PC-3 (cell line): ENCODE results near the gene PREX1. TPM values are rescaled to one million over a fixed set of nuclear protein-coding genes. Genes with fewer than 3 reads are reported as not detected.

Experiments
- ATAC-seq: fragments of 200-7000 bp; cut with Tn5 transposase; 2 replicates; pipeline ENCODE4 v1.9.1; 2020; ENCODE audit warnings: mild to moderate bottlenecking, moderate library complexity
- BruUV-seq: library from RNA; stranded (reverse); fragments of 400-500 nt; replicated peaks from 2 replicates; lab custom pipeline; 2021; lab: Mats Ljungman, UMichigan
- CTCF ChIA-PET: fragments of 300-600 bp; sonication (Branson Sonifier 250); formaldehyde crosslinking; loops from one replicate; lab custom pipeline; 2022; ENCODE audit warnings: antibody characterized with exemption; lab: Charles Lee
- POLR2A ChIA-PET: fragments of 300-600 bp; sonication (Branson Sonifier 250); formaldehyde crosslinking; loops from one replicate; lab custom pipeline; 2022; ENCODE audit warnings: antibody characterized with exemption; ENCODE audit not compliant: unreplicated experiment; lab: Charles Lee
- DNase-seq: peaks from one replicate; pipeline ENCODE4 v3.0.0-alpha.2; 2015
- H2AFZ ChIP-seq: fragments of 300-600 bp; sonication (generic); 2 replicates; pipeline ENCODE4 v1.6.0; 2016; ENCODE audit warnings: antibody characterized with exemption, low read length
- H3F3A ChIP-seq: fragments of 300-600 bp; sonication (generic); one replicate; pipeline ENCODE4 v1.6.0; 2017; ENCODE audit warnings: antibody characterized with exemption, low read length, control low read depth, mild to moderate bottlenecking; ENCODE audit not compliant: unreplicated experiment
- H3K27ac ChIP-seq: fragments of 300-600 bp; sonication (generic); 2 replicates; pipeline ENCODE4 v1.5.1; 2016; ENCODE audit warnings: mild to moderate bottlenecking, low read length
- H3K27me3 ChIP-seq: fragments of 300-600 bp; sonication (generic); 2 replicates; pipeline ENCODE4 v1.6.1; 2016; ENCODE audit warnings: low read length, mixed read lengths
- H3K36me3 ChIP-seq: fragments of 300-600 bp; sonication (generic); 2 replicates; pipeline ENCODE4 v1.6.1; 2016; ENCODE audit warnings: low read depth, mixed run types, low read length, mixed read lengths
- H3K4me1 ChIP-seq: fragments of 300-600 bp; sonication (generic); 2 replicates; pipeline ENCODE4 v1.5.1; 2016; ENCODE audit warnings: low read length; ENCODE audit not compliant: insufficient read depth
- H3K4me2 ChIP-seq: fragments of 300-600 bp; sonication (generic); 2 replicates; pipeline ENCODE4 v1.6.0; 2016; ENCODE audit warnings: low read length
- H3K4me3 ChIP-seq: fragments of 300-600 bp; sonication (generic); 2 replicates; pipeline ENCODE4 v1.5.1; 2016; ENCODE audit warnings: mild to moderate bottlenecking, low read length, mixed read lengths
- H3K79me2 ChIP-seq: fragments of 300-600 bp; sonication (generic); 2 replicates; pipeline ENCODE4 v1.6.1; 2017; ENCODE audit warnings: low read length, mixed read lengths
- H3K9ac ChIP-seq: fragments of 300-600 bp; sonication (generic); 2 replicates; pipeline ENCODE4 v1.6.0; 2016; ENCODE audit warnings: mild to moderate bottlenecking, low read length
- H3K9me2 ChIP-seq: fragments of 300-600 bp; sonication (generic); replicated peaks from 2 replicates; pipeline ENCODE4 v1.6.1; 2016; ENCODE audit warnings: mixed run types, low read length, mixed read lengths
- H3K9me3 ChIP-seq: fragments of 300-600 bp; sonication (generic); 2 replicates; pipeline ENCODE4 v1.6.1; 2016; ENCODE audit warnings: low read length, mixed read lengths
- H4K20me1 ChIP-seq: fragments of 300-600 bp; sonication (generic); 2 replicates; pipeline ENCODE4 v1.6.1; 2016; ENCODE audit warnings: low read length, mixed read lengths
- EZH2 ChIP-seq: fragments of 300-600 bp; sonication (generic); IDR thresholded peaks from one replicate; pipeline ENCODE4 v1.6.1; 2017; ENCODE audit warnings: antibody characterized with exemption, mild to moderate bottlenecking, low read length; ENCODE audit not compliant: unreplicated experiment
- EZH2phosphoT487 ChIP-seq: fragments of 300-600 bp; sonication (generic); IDR thresholded peaks from 2 replicates; pipeline ENCODE4 v1.6.1; 2018; ENCODE audit warnings: mild to moderate bottlenecking, antibody characterized with exemption, low read length, borderline replicate concordance
- intact Hi-C: fragments of 100-400 bp; cut with micrococcal nuclease; formaldehyde crosslinking; loops from 2 replicates; pipeline ENCODE4 v1.9.0; 2023
- total RNA-seq: library from RNA; depleted of rRNA; stranded (reverse); fragments of >200 nt; gene quantifications from 2 replicates; pipeline ENCODE4 v1.2.3, GENCODE V29; 2014
- TF ChIP-seq, protein P1 (sequence below): fragments of 300-600 bp; sonication (generic); conservative IDR thresholded peaks from 2 replicates; pipeline ENCODE4 v1.5.1; 2017; ENCODE audit warnings: antibody characterized with exemption, low read depth, mild to moderate bottlenecking, low read length

PREX1 gene
- total RNA-seq, 1 experiment from 2014 or later, result 22.1 TPM

DNA sequence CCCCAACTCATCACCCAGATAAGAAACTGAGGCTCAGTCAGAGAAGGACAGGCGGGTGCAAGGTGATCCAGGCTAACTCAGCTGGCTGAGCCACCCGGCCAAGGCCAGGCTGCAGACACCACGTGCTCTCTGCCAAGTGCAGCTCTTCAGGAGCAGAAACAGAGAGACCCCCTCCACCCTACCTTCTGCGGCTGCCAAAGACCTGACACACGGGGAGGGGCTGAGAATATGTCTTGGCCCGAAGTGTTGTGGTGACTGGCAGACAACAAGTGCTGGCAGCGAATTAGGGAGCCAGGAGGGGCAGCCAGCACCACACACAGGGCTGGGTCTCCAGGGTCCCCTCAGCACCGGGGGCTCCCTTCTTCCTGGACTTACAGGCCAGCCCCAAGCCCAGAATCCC, 22.5 kb downstream of the PREX1 start:
- TF ChIP-seq EZH2phosphoT487 (no peak), EZH2 (no peak)
- TF ChIP-seq, protein P1, sequence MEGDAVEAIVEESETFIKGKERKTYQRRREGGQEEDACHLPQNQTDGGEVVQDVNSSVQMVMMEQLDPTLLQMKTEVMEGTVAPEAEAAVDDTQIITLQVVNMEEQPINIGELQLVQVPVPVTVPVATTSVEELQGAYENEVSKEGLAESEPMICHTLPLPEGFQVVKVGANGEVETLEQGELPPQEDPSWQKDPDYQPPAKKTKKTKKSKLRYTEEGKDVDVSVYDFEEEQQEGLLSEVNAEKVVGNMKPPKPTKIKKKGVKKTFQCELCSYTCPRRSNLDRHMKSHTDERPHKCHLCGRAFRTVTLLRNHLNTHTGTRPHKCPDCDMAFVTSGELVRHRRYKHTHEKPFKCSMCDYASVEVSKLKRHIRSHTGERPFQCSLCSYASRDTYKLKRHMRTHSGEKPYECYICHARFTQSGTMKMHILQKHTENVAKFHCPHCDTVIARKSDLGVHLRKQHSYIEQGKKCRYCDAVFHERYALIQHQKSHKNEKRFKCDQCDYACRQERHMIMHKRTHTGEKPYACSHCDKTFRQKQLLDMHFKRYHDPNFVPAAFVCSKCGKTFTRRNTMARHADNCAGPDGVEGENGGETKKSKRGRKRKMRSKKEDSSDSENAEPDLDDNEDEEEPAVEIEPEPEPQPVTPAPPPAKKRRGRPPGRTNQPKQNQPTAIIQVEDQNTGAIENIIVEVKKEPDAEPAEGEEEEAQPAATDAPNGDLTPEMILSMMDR, result no peak
- no TSS peak for BruUV-seq
- H3K79me2 ChIP-seq, result no peaks in the 10 kb centered on the region
- H3K36me3 ChIP-seq, result no peaks in the 10 kb centered on the region
- H3K9me2 ChIP-seq, result no peaks in the 10 kb centered on the region
- no peaks in the 10 kb centered on the region for H3F3A ChIP-seq
- no peak overlapping the region for H3K27ac ChIP-seq
- intact Hi-C loops, result no loop called here
- H3K27me3 ChIP-seq, result no peaks in the 10 kb centered on the region
- H3K9me3 ChIP-seq, result no peaks in the 10 kb centered on the region
- H4K20me1 ChIP-seq, result no peaks in the 10 kb centered on the region
- H2AFZ ChIP-seq, result no peak overlapping the region
- no peak overlapping the region for H3K9ac ChIP-seq
- no peaks in the 10 kb centered on the region for H3K4me1 ChIP-seq
- DNase-seq, result no peak
- ATAC-seq, result no peak
- ChIA-PET POLR2A (no interaction called here), CTCF (no interaction called here)
- no peak overlapping the region for H3K4me3 ChIP-seq
- H3K4me2 ChIP-seq, result no peak overlapping the region

DNA sequence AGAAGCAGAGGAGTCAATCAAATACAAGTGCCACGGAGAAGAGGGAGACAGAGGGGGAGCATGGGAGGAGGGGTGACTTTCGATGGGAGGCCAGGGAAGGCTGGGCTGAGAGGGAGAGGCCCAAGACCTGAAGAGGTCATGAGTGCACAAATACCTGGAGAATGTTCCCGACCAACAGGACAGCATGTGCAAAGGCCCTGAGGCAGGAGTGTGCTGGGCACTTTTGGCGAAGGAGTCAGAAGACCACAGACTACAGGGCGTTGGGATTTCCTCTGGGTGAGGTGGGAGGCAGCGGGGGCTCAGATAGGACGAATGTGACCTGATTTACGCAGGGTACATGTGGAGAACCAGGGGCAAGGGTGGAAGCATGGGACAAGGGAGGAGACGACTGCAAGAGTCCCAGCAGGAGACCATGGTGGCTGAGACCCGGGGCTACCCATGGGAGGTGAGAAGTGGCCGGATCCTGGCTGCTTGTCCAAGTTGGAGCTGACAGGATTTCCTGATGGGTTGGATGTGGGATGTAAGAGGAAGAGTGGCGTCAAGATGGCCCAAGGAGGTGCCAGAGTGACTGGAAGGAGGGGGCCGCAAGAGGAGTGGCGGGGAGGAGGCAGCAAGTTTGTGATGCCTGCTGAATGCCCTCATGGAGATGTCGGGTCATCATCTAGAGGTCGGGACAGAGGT, 23.4 kb downstream of the PREX1 start:
- no peak for TF ChIP-seq EZH2
- TF ChIP-seq EZH2phosphoT487, result no peak
- TF ChIP-seq, protein P1, result no peak
- no peak overlapping the region for H3K27ac ChIP-seq
- no peak overlapping the region for H3K4me3 ChIP-seq
- ChIA-PET POLR2A (no interaction called here), CTCF (interaction anchor here (0.6 to 1.2 kb wide), 2 partner anchors 140 to 147 kb away, joined by 3 to 4 read pairs; no protein-coding TSS in a partner anchor)
- H3K9me3 ChIP-seq, result no peaks in the 10 kb centered on the region
- no peak overlapping the region for H2AFZ ChIP-seq
- no peak overlapping the region for H3K9ac ChIP-seq
- intact Hi-C loops, result no loop called here
- no peak overlapping the region for H3K4me2 ChIP-seq
- no peaks in the 10 kb centered on the region for H3K9me2 ChIP-seq
- H3K27me3 ChIP-seq, result no peaks in the 10 kb centered on the region
- H3K4me1 ChIP-seq, result no peaks in the 10 kb centered on the region
- DNase-seq (no peak), ATAC-seq (no peak)
- no peaks in the 10 kb centered on the region for H3K36me3 ChIP-seq
- no peaks in the 10 kb centered on the region for H4K20me1 ChIP-seq
- H3F3A ChIP-seq, result no peaks in the 10 kb centered on the region
- no peaks in the 10 kb centered on the region for H3K79me2 ChIP-seq
- no TSS peak for BruUV-seq
